Measurements from ENCODE around the gene GATB.

The GATB gene

DNA sequence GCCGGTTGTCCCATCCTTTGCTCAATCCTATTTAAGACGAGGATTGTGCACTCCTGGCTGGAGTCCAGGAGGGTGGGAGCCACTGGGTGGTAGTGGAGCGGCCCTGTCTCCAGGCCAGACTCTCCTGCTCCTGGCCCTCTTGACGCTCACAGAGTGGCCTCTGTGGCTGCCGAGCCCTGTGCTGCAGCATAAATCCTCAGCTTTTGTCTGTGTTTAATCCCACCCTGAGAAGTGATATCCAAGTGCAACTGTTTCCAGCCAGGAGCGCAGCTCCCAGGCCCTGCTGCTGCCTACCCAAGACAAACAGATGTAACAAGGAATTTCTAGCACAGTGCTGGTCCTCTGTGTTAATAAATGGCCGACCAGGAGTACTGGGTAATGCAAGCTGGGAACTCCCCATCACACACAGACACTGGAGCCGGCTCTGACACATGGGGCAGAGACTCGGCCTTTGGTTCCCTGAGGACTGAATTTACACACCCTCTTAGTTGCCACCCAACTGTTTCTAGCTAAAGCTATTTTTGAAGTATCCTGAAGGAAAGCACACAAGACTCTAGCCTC lies 85.3 kb downstream of the GATB start:
- no peak for DNase-seq (ENCODE audit: low read depth in 2 of 2)

DNA sequence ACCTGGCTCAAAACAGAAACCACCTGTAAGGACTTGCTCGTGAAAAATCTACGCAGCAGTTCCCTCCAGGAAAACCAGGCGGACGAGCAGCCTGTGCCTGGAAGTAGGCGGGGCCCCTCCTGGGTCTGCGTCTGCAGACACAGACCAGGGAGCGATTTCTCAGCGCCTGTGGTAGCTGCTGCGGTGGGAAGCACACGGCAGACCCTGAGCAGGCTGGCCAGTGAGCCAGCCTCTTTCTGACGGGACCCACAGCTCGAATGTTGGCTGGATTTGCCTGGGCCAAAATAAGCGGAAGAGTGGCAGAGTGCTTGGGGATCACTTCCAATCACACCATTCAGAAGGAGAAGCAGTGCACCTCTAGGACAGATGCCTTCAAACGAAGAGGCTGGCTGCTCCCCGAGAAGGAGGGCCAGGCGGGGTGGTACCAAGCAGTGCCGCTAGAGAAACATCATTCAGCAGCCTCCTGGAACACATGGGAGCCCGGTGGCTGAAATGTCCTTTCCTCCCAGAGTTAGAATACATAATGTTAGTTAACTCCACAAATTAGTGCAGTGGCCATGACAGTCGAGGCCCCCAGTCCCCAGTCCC lies 85.9 kb downstream of the GATB start:
- no peak for DNase-seq (ENCODE audit: low read depth in 2 of 2)

DNA sequence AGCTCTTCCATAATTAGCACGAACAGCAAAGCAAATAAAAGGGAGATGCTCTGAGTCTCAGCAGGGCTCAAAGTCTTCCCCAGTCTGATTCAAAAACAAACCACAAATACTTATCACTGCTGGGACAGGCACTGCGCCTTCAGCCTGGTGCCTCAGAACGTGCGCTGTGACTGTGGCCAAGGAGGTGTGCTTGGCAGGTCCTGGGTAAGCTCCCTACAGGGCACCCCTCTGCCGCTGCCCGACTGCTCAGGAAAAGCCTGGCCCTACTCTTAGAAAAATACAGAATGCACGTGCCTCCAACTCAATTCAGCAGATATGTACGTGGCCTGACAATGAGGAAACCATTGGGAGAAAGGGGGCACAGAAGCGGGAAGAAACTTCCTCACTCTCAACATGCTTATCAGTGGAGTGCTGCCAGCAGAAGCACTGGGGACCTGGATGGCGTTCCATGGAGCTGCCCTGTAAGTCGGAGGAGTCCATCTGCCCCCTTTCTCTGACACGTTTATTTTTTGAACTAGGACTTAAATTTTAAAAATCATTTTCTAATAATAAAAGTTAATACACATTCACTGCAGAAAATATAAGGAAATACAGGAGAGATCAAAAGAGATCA lies 86.8 kb downstream of the GATB start:
- DNase-seq (ENCODE audit: low read depth in 2 of 2): no peak

DNA sequence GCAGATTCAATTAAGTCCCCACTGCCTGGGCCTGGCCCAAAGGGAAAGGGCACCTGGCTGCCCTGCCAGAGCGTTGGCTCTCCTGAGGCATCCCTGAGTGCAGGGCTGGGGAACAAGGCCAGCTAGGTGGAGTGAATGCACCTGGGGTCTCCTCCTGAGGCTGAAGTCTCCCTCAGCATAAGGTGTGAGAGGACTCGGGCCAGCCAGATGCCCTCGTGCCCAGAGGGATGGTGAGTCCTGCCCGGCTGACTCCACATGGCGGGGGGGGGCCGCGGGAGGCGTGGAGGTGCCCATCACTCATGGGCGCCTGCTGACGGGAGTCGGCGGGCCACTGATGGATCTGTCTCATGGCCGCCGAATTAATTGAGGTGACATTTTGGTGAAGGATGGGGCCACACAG lies 87.8 kb downstream of the GATB start:
- no peak for DNase-seq (ENCODE audit: low read depth in 2 of 2)

DNA sequence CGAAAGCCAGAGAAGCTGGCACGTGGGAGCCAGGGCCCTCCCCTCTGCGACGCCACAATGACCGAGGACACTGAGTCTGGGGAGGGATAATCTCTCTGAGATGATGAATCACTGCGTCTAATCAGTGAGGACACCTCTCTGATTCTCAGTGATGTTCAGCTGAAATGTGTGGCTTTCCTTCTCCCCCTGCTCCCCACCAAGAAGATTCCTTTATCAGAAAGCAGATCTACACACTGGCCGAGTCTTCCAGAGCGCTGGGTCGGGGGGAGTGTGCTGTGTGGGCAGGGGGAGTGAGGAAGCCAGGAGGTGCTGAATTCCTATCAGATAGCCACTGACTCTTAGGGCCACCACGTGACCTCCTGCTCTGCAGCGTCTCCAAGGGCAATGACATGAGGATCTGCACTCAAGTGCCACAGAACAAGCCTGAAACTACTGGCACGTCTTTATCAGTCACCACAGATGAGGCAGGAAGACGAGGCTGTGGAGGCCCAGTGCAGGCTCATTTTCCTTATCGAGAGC lies 89.2 kb downstream of the GATB start:
- DNase-seq (ENCODE audit: low read depth in 2 of 2): no peak

DNA sequence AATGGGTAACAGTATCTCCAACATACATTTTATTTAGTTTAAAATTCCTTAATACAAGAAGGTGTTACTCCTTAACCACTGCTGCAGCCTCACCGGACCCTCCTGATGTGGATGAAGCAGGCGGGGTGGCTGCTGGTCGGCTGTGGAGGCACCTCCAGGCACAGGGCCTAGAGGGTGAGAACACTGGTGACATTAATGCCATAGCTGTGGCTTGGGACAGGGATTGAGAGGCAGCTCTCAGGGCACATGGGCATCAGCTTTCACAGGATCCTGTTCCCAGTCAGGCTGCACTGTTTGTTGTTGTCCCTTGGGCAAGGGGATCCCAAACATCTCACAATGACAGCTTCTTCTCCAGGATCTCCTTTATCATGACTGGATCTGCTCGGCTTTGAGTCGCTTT lies 90.0 kb downstream of the GATB start:
- DNase-seq (ENCODE audit: low read depth in 2 of 2): no peak

DNA sequence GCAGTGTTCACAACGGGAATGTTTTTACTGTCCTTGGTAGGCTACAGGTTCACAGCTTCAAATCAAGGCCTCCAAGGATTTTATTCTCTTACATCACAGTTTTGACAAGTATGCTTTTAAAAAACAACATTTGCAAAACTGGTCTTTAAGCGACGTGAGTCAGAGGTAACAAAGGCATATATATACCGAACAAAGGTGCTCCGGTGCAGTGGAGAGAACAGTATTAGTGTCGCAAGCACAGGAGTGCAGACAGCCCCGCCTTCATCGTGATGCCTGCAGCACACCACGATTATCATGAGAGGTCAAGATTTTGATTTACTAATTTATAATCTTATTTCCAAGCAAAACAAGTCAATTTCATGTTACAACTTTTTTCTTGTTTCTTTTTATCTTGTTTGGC lies 90.8 kb downstream of the GATB start:
- no peak for DNase-seq (ENCODE audit: low read depth in 2 of 2)

DNA sequence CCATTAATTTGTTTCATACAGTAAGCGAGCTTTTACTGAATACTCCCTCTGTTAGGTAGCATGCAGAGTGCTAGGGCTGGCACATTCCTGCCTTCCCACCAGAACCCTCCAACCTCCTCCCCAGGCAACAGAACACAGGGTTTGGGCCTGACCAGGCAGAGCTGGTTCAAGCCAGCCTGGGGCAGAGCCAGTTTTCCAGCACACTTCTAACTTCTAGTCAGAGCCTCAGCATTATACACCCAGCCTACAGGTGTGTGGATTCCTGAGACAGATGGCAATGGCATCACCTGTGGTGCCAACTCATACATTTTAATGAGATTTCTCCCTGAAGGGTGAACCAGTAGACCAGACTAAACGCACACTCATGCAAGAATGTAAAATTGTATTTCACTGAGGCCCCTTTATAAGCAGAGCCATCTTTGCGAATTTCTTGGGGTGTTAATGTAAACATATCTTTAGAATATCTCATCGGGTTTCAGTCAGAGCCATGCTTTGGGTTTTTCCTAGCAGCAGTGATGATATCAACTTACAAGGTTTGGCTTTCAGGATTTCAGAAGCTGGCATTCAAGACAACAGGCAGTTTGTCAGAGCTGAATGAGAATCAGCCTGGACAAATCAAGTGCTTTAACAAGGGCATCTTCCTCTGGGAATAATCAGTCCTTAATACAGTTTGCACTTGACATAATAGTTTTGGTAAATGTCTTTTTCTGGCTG lies 92.0 kb downstream of the GATB start:
- DNase-seq (ENCODE audit: low read depth in 2 of 2): no peak

DNA sequence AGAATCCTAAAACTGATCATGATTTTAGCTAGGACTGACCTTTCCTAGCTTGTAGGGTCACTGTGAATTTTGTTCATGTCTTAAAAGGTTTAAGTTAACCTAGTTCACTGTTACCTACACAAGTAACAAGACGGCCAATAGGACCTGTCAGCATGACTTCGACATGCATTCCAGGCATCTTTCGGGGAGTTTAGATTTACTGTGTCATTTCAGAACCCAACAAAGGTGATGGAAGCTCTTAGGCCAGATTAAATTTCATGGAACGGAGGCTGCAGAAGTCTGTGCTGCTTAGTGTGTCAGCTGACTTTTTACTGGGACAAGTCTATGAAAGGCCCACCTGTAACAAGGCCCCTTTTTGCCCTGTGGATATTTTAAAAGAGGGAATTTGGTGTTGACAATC lies 93.1 kb downstream of the GATB start:
- DNase-seq (ENCODE audit: low read depth in 2 of 2): no peak

DNA sequence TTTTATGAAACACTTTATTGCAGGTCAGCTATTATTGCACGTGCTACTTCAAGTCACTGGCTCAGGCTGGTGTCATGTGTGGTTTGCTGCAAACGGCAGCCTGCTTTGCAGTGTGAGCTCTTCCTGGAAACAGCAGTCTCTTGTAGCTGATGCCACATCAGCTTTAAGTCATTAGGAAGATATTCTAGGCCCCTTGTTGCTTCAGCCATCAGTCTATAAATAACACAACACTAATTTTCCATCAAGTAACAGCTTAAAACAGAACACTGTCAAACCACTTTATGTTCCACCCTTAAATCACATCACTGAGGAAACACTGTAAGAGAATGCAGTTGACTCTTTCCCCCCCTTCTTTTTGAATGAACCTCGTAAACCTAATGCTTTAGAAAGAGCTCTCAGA lies 93.8 kb downstream of the GATB start:
- DNase-seq (ENCODE audit: low read depth in 2 of 2): no peak

DNA sequence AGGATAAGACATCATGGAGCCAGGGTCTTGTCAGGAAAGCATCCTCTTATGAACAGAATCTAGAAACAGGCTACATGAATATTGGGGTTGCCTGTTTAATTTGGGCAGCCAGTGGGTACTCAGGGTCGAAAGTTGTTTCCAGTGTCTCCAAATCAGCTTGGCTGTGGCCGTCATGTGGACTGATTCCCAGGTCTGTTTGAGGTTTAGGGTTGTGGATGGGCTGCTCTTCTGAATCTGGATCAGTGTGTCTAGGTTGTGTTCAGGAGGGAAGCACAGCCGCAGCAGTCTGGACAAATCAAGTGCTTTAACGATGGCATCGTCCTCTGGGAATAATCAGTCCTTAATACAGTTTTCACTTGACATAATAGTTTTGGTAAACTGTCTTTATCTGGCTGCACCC lies 94.3 kb downstream of the GATB start:
- DNase-seq (ENCODE audit: low read depth in 2 of 2): no peak

DNA sequence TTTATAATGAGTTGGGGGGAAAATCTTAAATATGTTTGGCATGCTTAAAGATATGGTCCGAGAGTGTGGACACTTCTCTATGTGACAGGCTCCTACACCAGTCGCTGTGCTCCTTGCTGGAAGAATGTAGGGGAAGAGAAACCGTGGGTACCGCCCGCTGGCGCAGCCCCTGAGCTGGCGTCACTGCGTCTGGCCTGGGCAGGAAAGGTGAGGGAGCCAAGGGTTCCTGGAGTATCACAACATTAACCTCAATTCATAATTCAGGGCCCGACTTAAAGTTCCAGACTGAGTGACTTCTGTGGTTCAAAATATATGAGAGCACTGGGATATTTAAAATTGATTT lies 95.1 kb downstream of the GATB start:
- DNase-seq (ENCODE audit: low read depth in 2 of 2): no peak

DNA sequence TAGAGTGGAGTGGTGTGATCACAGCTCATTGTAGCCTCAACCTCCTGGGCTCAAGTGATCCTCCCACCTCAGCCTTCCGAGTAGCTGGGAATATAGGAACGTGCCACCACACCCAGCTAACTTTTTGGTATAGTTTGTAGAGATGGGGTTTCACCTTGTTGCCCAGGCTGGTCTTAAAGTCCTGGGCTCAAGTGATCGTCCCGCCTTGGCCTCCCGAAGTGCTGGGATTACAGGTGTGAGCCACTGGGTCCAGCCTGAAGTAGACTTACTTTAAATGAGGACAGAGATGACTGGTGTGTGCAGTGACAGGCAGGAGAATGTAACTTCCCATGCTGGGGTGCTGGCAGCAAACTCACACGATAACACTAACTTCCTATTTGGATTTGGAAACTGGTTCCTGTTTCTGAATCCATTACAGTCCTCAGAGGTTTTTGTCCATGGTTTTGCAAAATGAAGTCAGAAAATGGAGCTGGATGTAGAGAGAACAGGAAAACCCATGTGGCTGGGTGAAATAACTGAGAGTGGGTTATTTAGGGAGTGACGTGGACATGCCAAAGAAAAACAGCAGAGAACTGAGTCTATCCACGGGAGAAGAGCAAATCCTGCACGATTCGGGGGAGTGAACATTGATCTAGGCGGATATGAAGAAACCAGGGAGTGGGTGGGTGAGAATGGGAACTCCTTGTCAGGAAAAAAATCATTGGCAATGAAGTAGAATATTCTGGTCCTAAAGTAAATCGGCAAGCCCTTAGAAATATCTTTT lies 95.6 kb downstream of the GATB start:
- DNase-seq (ENCODE audit: low read depth in 2 of 2): no peak

DNA sequence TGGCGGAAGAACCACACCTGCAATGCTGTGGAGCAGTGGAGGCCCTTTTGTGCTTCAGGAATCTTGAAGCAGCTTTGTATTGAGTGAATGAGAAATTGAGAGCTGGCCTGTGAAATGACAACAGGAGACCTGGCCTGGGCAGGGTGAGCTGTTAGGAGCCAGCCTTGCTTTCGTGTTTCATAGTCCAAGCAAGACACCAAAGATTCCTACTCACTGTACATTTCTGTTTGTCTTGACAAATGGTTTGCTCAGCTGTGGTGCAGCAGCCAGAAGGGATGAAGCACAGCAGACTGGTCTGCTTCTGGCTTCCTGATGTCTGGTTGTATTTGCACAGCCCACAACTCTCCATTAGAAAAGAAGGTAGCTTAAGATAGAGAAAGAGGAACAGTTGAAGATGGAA lies 96.5 kb downstream of the GATB start:
- DNase-seq (ENCODE audit: low read depth in 2 of 2): no peak

DNA sequence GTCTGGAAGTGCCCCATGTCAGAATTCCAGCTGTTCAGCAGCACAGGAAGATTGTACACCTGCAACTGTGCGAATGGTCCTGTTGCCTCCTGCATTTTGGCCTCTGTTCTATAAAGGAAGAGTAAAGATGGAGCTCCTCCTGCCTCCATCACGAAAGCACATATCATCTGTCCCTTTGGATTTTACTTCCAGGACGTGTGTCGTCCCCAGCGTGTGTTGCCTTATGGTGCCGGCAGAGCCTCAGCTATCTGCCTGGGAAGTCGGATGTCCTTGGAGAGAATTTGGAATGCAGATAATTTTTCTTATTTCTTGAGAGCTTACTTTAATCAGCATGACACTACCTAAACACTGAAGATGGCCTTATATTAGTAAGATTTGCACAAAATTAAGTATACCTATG lies 97.7 kb downstream of the GATB start:
- no peak for DNase-seq (ENCODE audit: low read depth in 2 of 2)

DNA sequence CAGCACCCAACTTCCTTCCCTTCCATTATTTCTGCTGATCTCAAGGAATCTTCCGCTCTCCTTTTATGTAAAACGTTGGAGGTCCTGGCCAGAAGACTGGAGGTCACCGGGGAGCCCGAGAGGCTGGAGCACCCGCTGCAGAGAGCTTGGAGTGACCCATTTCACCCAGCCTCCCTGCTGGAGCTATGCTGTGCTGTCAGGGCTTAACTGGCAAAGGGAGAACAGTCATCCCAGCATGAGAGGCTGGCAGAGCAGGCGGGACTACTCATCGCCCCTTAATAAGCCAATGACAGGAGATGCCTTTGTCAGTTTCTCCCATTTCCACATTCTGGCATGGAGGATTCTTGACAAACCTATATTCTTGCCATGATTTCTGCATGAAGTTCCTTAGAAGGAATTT lies 98.9 kb downstream of the GATB start:
- DNase-seq (ENCODE audit: low read depth in 2 of 2): no peak

DNA sequence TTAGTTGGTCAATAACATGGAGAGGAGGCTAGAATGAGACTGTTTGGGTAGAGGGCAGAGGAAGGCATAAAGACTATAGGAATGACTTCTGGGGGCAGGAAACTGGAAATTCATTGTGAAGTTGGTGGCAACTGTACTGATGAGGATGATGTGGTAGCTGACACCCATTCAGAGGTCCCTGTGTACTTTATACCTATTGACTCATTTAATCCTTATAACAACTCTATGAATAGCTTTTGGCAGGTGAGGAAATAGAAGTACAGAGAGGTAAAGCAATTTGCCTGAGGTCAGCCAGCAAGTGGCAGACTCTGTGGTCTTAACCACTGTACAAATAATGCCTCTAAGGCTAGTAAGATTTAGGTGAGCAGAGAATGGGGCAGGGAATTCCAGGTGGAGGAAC lies 100.1 kb downstream of the GATB start:
- no peak for DNase-seq (ENCODE audit: low read depth in 2 of 2)

DNA sequence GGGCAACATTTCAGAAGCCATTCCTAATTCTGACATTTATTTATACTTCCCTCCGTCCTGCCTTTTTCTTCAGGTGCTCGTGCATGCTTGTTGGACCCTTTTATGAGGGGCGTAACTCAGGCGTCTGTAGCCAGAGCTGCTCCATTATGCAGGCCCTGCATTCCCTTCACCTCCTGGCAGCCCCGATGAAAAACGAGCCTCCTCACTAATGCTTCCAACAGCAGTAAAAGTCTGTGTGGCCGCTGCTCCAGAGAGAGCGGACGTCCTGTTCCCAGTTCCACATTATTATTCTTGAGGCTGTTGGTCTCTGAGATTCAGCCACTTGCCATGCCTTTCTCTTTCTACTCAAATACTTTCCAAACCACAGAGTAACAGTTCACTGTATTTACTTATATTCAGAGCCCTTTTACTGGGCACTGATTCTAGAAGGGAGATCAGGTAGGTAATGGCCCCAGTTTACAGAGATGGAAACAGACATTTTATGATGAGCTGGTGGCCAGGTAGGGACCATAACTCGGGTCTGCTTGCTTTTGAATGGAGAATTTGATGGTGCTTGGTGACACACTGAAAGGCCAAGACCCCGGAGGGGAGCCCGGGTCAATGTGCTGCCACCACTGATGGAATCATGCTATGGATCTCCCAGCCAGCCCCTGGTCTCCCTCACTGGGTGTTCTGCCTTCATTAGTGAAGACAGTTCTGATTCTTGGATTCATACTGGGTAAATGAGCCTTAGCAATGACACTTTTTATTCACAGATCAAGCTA lies 101.0 kb downstream of the GATB start:
- DNase-seq (ENCODE audit: low read depth in 2 of 2): no peak

DNA sequence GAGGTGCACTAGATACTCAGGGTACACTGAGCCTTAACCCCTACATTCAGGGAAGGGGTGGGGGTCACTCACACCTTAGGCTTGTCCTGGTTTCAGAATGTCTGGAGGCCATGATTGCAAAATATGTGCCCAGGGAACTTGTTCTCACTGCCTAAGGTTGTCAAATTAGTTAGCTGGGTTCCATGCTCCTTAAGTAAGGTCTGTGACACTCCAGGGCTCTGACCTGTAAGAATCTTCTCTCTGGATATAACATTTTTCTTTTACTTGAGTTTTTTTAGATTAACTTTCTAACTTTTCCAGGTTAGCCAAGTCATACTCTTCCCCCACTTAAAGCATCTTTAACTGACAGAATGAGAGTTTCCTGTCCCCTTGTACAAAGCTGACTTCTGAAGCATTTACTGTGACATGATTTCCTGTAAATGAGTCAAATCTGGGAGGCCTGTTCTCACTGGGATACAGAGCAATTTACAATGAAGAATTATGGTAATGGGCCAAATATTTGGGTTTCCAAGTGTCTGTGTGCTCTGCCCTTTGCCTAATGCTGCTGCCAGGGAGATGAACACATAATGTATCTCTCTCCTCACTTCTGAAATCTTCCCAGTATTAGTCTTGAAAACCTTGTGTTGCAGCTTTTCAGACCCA lies 101.7 kb downstream of the GATB start:
- no peak for DNase-seq (ENCODE audit: low read depth in 2 of 2)

DNA sequence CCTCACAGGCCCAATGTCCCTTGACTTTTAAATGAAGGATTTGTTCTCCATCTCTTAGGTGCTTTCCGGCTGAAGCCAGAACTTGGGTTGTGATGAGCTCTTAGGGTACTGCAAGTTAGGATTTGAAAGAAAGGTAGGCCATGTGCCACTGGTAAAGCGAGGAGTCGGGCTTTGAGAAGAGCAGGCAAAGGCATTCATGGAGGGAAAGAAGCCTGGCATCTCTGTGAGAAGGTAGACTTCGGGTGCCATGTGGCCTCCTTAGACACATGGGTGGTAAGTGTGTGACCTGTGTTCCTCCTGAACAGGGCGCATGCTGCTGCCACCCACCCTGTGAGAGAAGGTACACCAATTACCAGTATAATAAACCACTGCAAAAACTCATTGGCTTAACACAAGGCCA lies 102.9 kb downstream of the GATB start:
- no peak for DNase-seq (ENCODE audit: low read depth in 2 of 2)

DNA sequence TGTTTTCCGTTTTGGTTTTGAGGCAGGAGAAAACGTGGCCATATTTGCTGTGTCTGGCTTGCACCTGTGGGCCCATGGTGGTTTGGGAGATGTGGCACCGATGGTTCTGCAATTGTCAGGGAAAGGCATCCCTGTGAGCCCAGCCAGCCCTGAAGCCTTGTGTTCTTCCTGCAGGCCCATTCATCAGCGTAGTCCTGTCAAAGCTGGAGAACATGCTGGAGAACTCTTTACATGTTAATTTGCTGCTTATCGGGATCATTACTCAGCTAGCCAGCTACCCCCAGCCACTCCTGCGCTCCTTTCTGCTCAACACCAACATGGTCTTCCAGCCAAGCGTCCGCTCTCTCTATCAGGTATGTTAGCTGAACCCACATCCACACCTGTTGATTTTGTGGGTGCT lies 104.7 kb downstream of the GATB start:
- DNase-seq (ENCODE audit: low read depth in 2 of 2): no peak
